ENCODE measurements around the gene MRPL19. TPM values are rescaled to one million over a fixed set of nuclear protein-coding genes. Genes with fewer than 3 reads are reported as not detected.

MRPL19 gene
- 72.6 TPM for polyA plus RNA-seq (ENCODE audit: insufficient read length)
- long read RNA-seq, donor 1, transcript MRPL19-202 (6 exons, 3,479 nt): major isoform, 20 of 31 reads
- long read RNA-seq, donor 1, transcript MRPL19-205 (5 exons, 744 nt): minor isoform, 6 of 31 reads
- long read RNA-seq, donor 1, partial matches to known transcripts: 5 of 31 reads
- long read RNA-seq, donor 1, other reads (novel, unspliced or antisense): 0 of 31 reads
- long read RNA-seq, donor 2, transcript MRPL19-202 (6 exons, 3,479 nt): major isoform, 22 of 43 reads
- long read RNA-seq, donor 2, partial matches to known transcripts: 19 of 43 reads
- long read RNA-seq, donor 2, other reads (novel, unspliced or antisense): 0 of 43 reads
- long read RNA-seq, donor 3, transcript MRPL19-205 (5 exons, 744 nt): minor isoform, 5 of 37 reads
- long read RNA-seq, donor 3, transcript MRPL19-202 (6 exons, 3,479 nt): major isoform, 20 of 37 reads
- long read RNA-seq, donor 3, partial matches to known transcripts: 12 of 37 reads
- long read RNA-seq, donor 3, other reads (novel, unspliced or antisense): 0 of 37 reads
- long read RNA-seq, donor 4, partial matches to known transcripts: 0 of 3 reads
- long read RNA-seq, donor 4, other reads (novel, unspliced or antisense): 0 of 3 reads
- long read RNA-seq, donor 5, transcript MRPL19-202 (6 exons, 3,479 nt): major isoform, 36 of 67 reads
- long read RNA-seq, donor 5, partial matches to known transcripts: 28 of 67 reads
- long read RNA-seq, donor 5, other reads (novel, unspliced or antisense): 0 of 67 reads
- long read RNA-seq, donor 6, transcript MRPL19-202 (6 exons, 3,479 nt): major isoform, 14 of 51 reads
- long read RNA-seq, donor 6, partial matches to known transcripts: 30 of 51 reads
- long read RNA-seq, donor 6, other reads (novel, unspliced or antisense): 0 of 51 reads
- long read RNA-seq, donor 7, transcript MRPL19-202 (6 exons, 3,479 nt): major isoform, 29 of 99 reads
- long read RNA-seq, donor 7, partial matches to known transcripts: 59 of 99 reads
- long read RNA-seq, donor 7, other reads (novel, unspliced or antisense): 6 of 99 reads
- long read RNA-seq, donor 8, transcript MRPL19-202 (6 exons, 3,479 nt): major isoform, 15 of 19 reads
- long read RNA-seq, donor 8, partial matches to known transcripts: 0 of 19 reads
- long read RNA-seq, donor 8, other reads (novel, unspliced or antisense): 0 of 19 reads

- peak; percentile 94 for DNase-seq
These were observed at the start of gene MRPL19 for GRCh38 chr2:75646583-75647425. TSS of gene MRPL19 (plus strand) at chr2:75646783. CDS start at chr2:75646808, 25 bp downstream.

GRCh38 chr2:75596784-75597183 lies 49.8 kb upstream of the MRPL19 start:
- no peak for DNase-seq

- DNase-seq: no peak
These were observed 48.6 kb upstream of the MRPL19 start for GRCh38 chr2:75597949-75598348.

- DNase-seq: no peak
These were observed 47.9 kb upstream of the MRPL19 start for GRCh38 chr2:75598589-75599155.

- no peak for DNase-seq
These were observed 46.0 kb upstream of the MRPL19 start for GRCh38 chr2:75600461-75601011.

- DNase-seq: no peak
These were observed 43.8 kb upstream of the MRPL19 start for GRCh38 chr2:75602724-75603342.

GRCh38 chr2:75603477-75603876 lies 43.1 kb upstream of the MRPL19 start:
- no peak for DNase-seq

GRCh38 chr2:75604484-75604883 lies 42.1 kb upstream of the MRPL19 start:
- DNase-seq: no peak

- DNase-seq: no peak
These were observed 40.6 kb upstream of the MRPL19 start for GRCh38 chr2:75605770-75606529.

GRCh38 chr2:75606761-75607399 lies 39.7 kb upstream of the MRPL19 start:
- no peak for DNase-seq

GRCh38 chr2:75607400-75607798 lies 39.2 kb upstream of the MRPL19 start:
- no peak for DNase-seq

- peak; percentile 74 for DNase-seq
These were observed 38.4 kb upstream of the MRPL19 start for GRCh38 chr2:75607988-75608683.

GRCh38 chr2:75608684-75609333 lies 37.8 kb upstream of the MRPL19 start:
- DNase-seq: no peak

- no peak for DNase-seq
These were observed 37.3 kb upstream of the MRPL19 start for GRCh38 chr2:75609334-75609689.

GRCh38 chr2:75609937-75610508 lies 36.6 kb upstream of the MRPL19 start:
- DNase-seq: no peak

GRCh38 chr2:75610671-75611070 lies 35.9 kb upstream of the MRPL19 start:
- no peak for DNase-seq

- DNase-seq: no peak
These were observed 34.3 kb upstream of the MRPL19 start for GRCh38 chr2:75612108-75612861.
